Tibial nerve (tissue), 4 donors: ENCODE results near the gene MAML2.

Experiments
- CTCF ChIP-seq, 5 experiments: fragments of 200-600 bp in 3 of 5; fragments of 450-650 bp in 2 of 5; sonication (generic) in 3 of 5; IDR thresholded peaks; one replicate each; pipeline ENCODE4 v1.5.1; 2016 to 2019; ENCODE audit warnings: antibody characterized with exemption in 5 of 5, mild to moderate bottlenecking in 3 of 5, moderate library complexity in 2 of 5
- EP300 ChIP-seq, 2 donors: sonication (generic); formaldehyde crosslinking; IDR thresholded peaks; one replicate each; pipeline ENCODE4 v1.6.1; 2017; ENCODE audit warnings: antibody characterized with exemption in 2 of 2, mild to moderate bottlenecking in 1 of 2
- POLR2A ChIP-seq, 2 donors: fragments of 450-650 bp; IDR thresholded peaks; one replicate each; pipeline ENCODE4 v1.6.1; 2017; ENCODE audit warnings: antibody characterized with exemption in 2 of 2, mild to moderate bottlenecking in 2 of 2, moderate library complexity in 2 of 2

GRCh38 chr11:96217206-96217605 is 125.8 kb downstream of the MAML2 start:
- TF ChIP-seq CTCF (IDR thresholded peaks at IDR 0.05) (no peak), POLR2A (IDR thresholded peaks at IDR 0.05) (no peak), EP300 (IDR thresholded peaks at IDR 0.05) (no peak)
